HepG2 (cell line): ENCODE data around the gene SLX9. TPM values are rescaled to one million over a fixed set of nuclear protein-coding genes. Genes with fewer than 3 reads are reported as not detected.

Experiments used
- ATRX ChIP-seq: sonication (generic); formaldehyde crosslinking; IDR thresholded peaks from 2 replicates; pipeline ENCODE4 v1.4.0; 2020; ENCODE audit warnings: missing genetic modification reagents, borderline replicate concordance
- IRF2 ChIP-seq: IDR thresholded peaks from 2 replicates; pipeline ENCODE4 v1.6.1; 2018; ENCODE audit warnings: missing genetic modification reagents, missing compliant biosample characterization
- JUNB ChIP-seq: sonication (generic); formaldehyde crosslinking; IDR thresholded peaks from 2 replicates; pipeline ENCODE4 v1.8.0; 2022; ENCODE audit warnings: missing genetic modification reagents, mild to moderate bottlenecking, borderline replicate concordance
- KAT2B ChIP-seq: fragments of 150-350 bp; IDR thresholded peaks from 2 replicates; pipeline ENCODE4 v1.6.1; 2014; ENCODE audit warnings: low read depth, low read length, borderline replicate concordance
- MAZ ChIP-seq, 2 experiments: sonication (generic) in 1 of 2; formaldehyde crosslinking in 1 of 2; IDR thresholded peaks; 2 replicates each; pipeline versions ENCODE4 v1.5.0 to v1.6.1; 2012 to 2020; ENCODE audit warnings: low read depth in 2 of 2, mild to moderate bottlenecking in 2 of 2, borderline replicate concordance in 1 of 2, improper control_type of control experiment in 1 of 2, low read length in 1 of 2, missing genetic modification reagents in 1 of 2, moderate library complexity in 1 of 2
- MEF2D ChIP-seq: sonication (generic); formaldehyde crosslinking; IDR thresholded peaks from 2 replicates; pipeline ENCODE4 v1.5.1; 2020; ENCODE audit warnings: mild to moderate bottlenecking, missing genetic modification reagents
- MLLT10 ChIP-seq: sonication (generic); formaldehyde crosslinking; IDR thresholded peaks from 2 replicates; pipeline ENCODE4 v1.4.0; 2020; ENCODE audit warnings: missing genetic modification reagents
- NFYC ChIP-seq: IDR thresholded peaks from 2 replicates; pipeline ENCODE4 v1.6.1; 2016; ENCODE audit warnings: missing genetic modification reagents, missing compliant biosample characterization
- PHB2 ChIP-seq: fragments of 450-650 bp; IDR thresholded peaks from 2 replicates; pipeline ENCODE4 v1.6.1; 2018; ENCODE audit not compliant: partially characterized antibody
- RAD51 ChIP-seq: fragments of 450-650 bp; IDR thresholded peaks from 2 replicates; pipeline ENCODE4 v1.6.1; 2016; ENCODE audit warnings: borderline replicate concordance
- RFX3 ChIP-seq: IDR thresholded peaks from 2 replicates; pipeline ENCODE4 v1.6.1; 2016; ENCODE audit warnings: missing biosample characterization, missing genetic modification reagents
- RXRA ChIP-seq: sonication (generic); formaldehyde crosslinking; IDR thresholded peaks from 2 replicates; pipeline ENCODE4 v1.5.1; 2020; ENCODE audit warnings: missing genetic modification reagents
- SMARCE1 ChIP-seq: fragments of 450-650 bp; IDR thresholded peaks from 2 replicates; pipeline ENCODE4 v1.6.1; 2017; ENCODE audit warnings: borderline replicate concordance
- TFDP1 ChIP-seq: IDR thresholded peaks from 2 replicates; pipeline ENCODE4 v1.6.1; 2016; ENCODE audit warnings: missing compliant biosample characterization, missing genetic modification reagents, borderline replicate concordance
- U2AF1 ChIP-seq: fragments of 200-400 bp; formaldehyde crosslinking; optimal IDR thresholded peaks from 2 replicates; pipeline ENCODE3; 2017; ENCODE audit warnings: mild to moderate bottlenecking, low read depth, low read length
- ZNF124 ChIP-seq: sonication (generic); formaldehyde crosslinking; IDR thresholded peaks from 2 replicates; pipeline ENCODE4 v1.4.0; 2020; ENCODE audit warnings: missing genetic modification reagents
- ZNF224 ChIP-seq: sonication (generic); formaldehyde crosslinking; IDR thresholded peaks from 2 replicates; pipeline ENCODE4 v1.5.0; 2020; ENCODE audit warnings: mild to moderate bottlenecking, missing genetic modification reagents
- ZNF350 ChIP-seq: sonication (generic); formaldehyde crosslinking; IDR thresholded peaks from 2 replicates; pipeline ENCODE4 v1.4.0; 2020; ENCODE audit warnings: mild to moderate bottlenecking, low read depth, missing genetic modification reagents, borderline replicate concordance
- ZNF367 ChIP-seq: sonication (generic); formaldehyde crosslinking; IDR thresholded peaks from 2 replicates; pipeline ENCODE4 v1.4.0; 2020; ENCODE audit warnings: missing genetic modification reagents, borderline replicate concordance
- ZNF430 ChIP-seq: sonication (generic); formaldehyde crosslinking; IDR thresholded peaks from 2 replicates; pipeline ENCODE4 v1.9.0; 2021; ENCODE audit warnings: mild to moderate bottlenecking, missing genetic modification reagents
- ZNF484 ChIP-seq: sonication (generic); formaldehyde crosslinking; IDR thresholded peaks from 2 replicates; pipeline ENCODE4 v1.5.1; 2020; ENCODE audit warnings: mild to moderate bottlenecking, low read depth, missing genetic modification reagents, borderline replicate concordance
- ZNF572 ChIP-seq: sonication (generic); formaldehyde crosslinking; IDR thresholded peaks from 2 replicates; pipeline ENCODE4 v1.5.1; 2020; ENCODE audit warnings: mild to moderate bottlenecking, missing genetic modification reagents
- ZNF724P ChIP-seq: sonication (generic); formaldehyde crosslinking; IDR thresholded peaks from 2 replicates; pipeline ENCODE4 v1.8.0; 2022; ENCODE audit warnings: missing genetic modification reagents, borderline replicate concordance
- ZSCAN25 ChIP-seq: sonication (generic); formaldehyde crosslinking; IDR thresholded peaks from 2 replicates; pipeline ENCODE4 v1.8.0; 2022; ENCODE audit warnings: mild to moderate bottlenecking, missing genetic modification reagents
- polyA plus RNA-seq, 8 experiments: library from polyadenylated mRNA; depleted of rRNA in 3 of 8; stranded (reverse) in 7 of 8; unstranded in 1 of 8; fragments of >200 nt; fragmentation: Illumina TruSeq in 4 of 8; extraction: Trizol in 4 of 8; gene quantifications; 2 replicates each; pipeline versions ENCODE4 v1.2.1 to v1.2.3, GENCODE V29; 2011 to 2016; ENCODE audit warnings: low read depth in 4 of 8, missing spikeins in 1 of 8, mixed read lengths in 1 of 8; ENCODE audit not compliant: insufficient read depth in 1 of 8
- total RNA-seq, 5 experiments: library from RNA; depleted of rRNA; stranded (reverse); fragments of >200 nt; fragmentation: Illumina TruSeq; extraction: Trizol; gene quantifications; 2 replicates each; pipeline ENCODE4 v1.2.3, GENCODE V29; 2016; ENCODE audit warnings: low read depth in 1 of 5
- TF ChIP-seq, protein P1 (sequence below): sonication (generic); formaldehyde crosslinking; IDR thresholded peaks from 2 replicates; pipeline ENCODE4 v1.9.0; 2022; ENCODE audit warnings: missing genetic modification reagents, mild to moderate bottlenecking, borderline replicate concordance

Gene SLX9
- total and polyA plus RNA-seq, 2 of the 13 experiments (the other 11 are each of a cell fraction or from before 2014, with no cell fraction given) = 21.0 to 47.1 TPM

DNA sequence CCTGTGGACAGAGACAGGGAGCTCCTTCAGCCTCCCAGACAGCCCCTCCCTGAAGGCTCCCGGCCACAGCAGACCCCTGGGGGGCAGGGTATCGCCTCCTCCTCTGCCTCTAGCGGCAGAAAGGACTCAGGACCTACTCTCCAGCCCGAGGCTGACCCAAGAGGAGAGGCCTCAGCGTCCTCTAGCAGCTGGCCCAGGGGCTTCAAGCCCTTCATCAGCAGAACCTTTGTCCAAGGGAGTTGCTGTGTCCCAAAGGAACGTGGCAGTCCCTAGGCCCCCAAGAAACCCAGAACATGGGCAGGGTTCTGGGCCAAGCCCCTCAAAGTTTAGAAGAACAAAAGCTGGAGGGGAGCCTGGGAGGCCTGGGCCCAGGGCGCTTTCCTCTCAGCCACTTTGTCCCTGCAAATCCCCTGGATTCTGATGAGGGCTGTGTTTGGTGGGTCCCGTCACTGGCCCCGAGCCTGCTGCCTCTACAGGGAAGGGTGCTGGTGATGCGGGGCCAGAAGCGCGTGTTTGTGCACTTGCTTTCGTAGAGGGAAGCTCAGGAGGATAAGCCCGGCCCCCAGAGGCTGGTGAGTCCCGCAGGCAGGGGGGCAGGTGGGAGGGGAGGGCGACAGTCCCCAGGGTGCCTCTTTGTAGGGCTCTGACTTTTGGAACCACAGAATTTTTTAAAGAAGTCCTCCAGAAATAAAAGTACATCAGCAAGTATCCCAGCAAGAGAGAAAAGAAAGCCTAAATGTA is 32.4 kb upstream of the SLX9 start (continued):
- TF ChIP-seq ZNF724P (CRISPR knock-in tag) (no peak), ZNF367 (CRISPR knock-in tag) (no peak), ZNF350 (no peak; the same call in 1 of the 2 replicates), TFDP1 (no peak), RAD51 (no peak), ZNF124 (no peak), SMARCE1 (no peak), ZNF484 (CRISPR knock-in tag) (no peak), ZNF572 (CRISPR knock-in tag) (0 out of 2 replicates have a peak, but pooled peaks have one; percentile 60), ZNF430 (CRISPR knock-in tag) (no peak), ZSCAN25 (CRISPR knock-in tag) (peak; percentile 47; the same call in 1 of the 2 replicates), U2AF1 (no peak), MAZ (IDR thresholded peaks at IDR 0.05; ENCODE audit: borderline replicate concordance, low read depth, low read length) (no peak), MAZ (CRISPR knock-in tag; IDR thresholded peaks at IDR 0.05; ENCODE audit: low read depth) (no peak), ZNF224 (CRISPR knock-in tag) (no peak), RXRA (CRISPR knock-in tag) (0 out of 2 replicates have a peak, but pooled peaks have one; percentile 20), MEF2D (CRISPR knock-in tag) (peak; percentile 41; the same call in 1 of the 2 replicates), ATRX (no peak), PHB2 (no peak), RFX3 (no peak), NFYC (CRISPR knock-in tag) (no peak), MLLT10 (CRISPR knock-in tag) (no peak), JUNB (CRISPR knock-in tag) (no peak), KAT2B (no peak), IRF2 (CRISPR knock-in tag) (no peak)
- TF ChIP-seq, protein P1, sequence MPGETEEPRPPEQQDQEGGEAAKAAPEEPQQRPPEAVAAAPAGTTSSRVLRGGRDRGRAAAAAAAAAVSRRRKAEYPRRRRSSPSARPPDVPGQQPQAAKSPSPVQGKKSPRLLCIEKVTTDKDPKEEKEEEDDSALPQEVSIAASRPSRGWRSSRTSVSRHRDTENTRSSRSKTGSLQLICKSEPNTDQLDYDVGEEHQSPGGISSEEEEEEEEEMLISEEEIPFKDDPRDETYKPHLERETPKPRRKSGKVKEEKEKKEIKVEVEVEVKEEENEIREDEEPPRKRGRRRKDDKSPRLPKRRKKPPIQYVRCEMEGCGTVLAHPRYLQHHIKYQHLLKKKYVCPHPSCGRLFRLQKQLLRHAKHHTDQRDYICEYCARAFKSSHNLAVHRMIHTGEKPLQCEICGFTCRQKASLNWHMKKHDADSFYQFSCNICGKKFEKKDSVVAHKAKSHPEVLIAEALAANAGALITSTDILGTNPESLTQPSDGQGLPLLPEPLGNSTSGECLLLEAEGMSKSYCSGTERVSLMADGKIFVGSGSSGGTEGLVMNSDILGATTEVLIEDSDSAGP = no peak
- TF ChIP-seq, all 625 proteins: peak for 38
